Glomerular visceral epithelial cell (primary cell): Measurements from ENCODE around the gene HEATR5A.
"Not testable (repeated sequence)": the region's sequence is repeated elsewhere in the genome, so short reads cannot be mapped to it uniquely, and the experiment has no call there.

Experiments used
- DNase-seq: peaks from one replicate; pipeline ENCODE4 v3.0.0-alpha.2; 2016; ENCODE audit errors: extremely low spot score

HEATR5A gene

GRCh38 chr14:31389946-31390345 is 30.4 kb downstream of the HEATR5A start:
- no peak for DNase-seq

GRCh38 chr14:31388687-31389413 is 31.5 kb downstream of the HEATR5A start:
- DNase-seq, result no peak

GRCh38 chr14:31387091-31387490 is 33.3 kb downstream of the HEATR5A start:
- DNase-seq, result no peak

GRCh38 chr14:31386271-31386670 is 34.1 kb downstream of the HEATR5A start:
- no peak for DNase-seq

- DNase-seq, result no peak
Measured at GRCh38 chr14:31382221-31382620, 38.1 kb downstream of the HEATR5A start.

- DNase-seq, result no peak
Measured at GRCh38 chr14:31380106-31380505, 40.2 kb downstream of the HEATR5A start.

- DNase-seq, result not testable (repeated sequence)
Measured at GRCh38 chr14:31379125-31379947, 41.0 kb downstream of the HEATR5A start.

GRCh38 chr14:31377433-31377832 is 42.9 kb downstream of the HEATR5A start:
- DNase-seq, result no peak

- no peak for DNase-seq
Measured at GRCh38 chr14:31371646-31372045, 48.7 kb downstream of the HEATR5A start.

GRCh38 chr14:31363331-31364073 is 56.8 kb downstream of the HEATR5A start:
- DNase-seq, result no peak

GRCh38 chr14:31362746-31363145 is 57.6 kb downstream of the HEATR5A start:
- no peak for DNase-seq

- DNase-seq, result not testable (repeated sequence)
Measured at GRCh38 chr14:31361761-31362160, 58.6 kb downstream of the HEATR5A start.

- DNase-seq, result peak; percentile 51
Measured at GRCh38 chr14:31360919-31361662, 59.3 kb downstream of the HEATR5A start.

- peak; percentile 40 for DNase-seq
Measured at GRCh38 chr14:31357279-31357678, 63.1 kb downstream of the HEATR5A start.

- no peak for DNase-seq
Measured at GRCh38 chr14:31346097-31346496, 74.3 kb downstream of the HEATR5A start.

- no peak for DNase-seq
Measured at GRCh38 chr14:31341280-31341679, 79.1 kb downstream of the HEATR5A start.

- DNase-seq, result no peak
Measured at GRCh38 chr14:31340297-31341063, 79.9 kb downstream of the HEATR5A start.

- DNase-seq, result no peak
Measured at GRCh38 chr14:31339743-31340142, 80.6 kb downstream of the HEATR5A start.

GRCh38 chr14:31337331-31337730 is 83.0 kb downstream of the HEATR5A start:
- no peak for DNase-seq

GRCh38 chr14:31336646-31337045 is 83.7 kb downstream of the HEATR5A start:
- DNase-seq, result no peak

GRCh38 chr14:31331395-31331794 is 89.0 kb downstream of the HEATR5A start:
- not testable (repeated sequence) for DNase-seq
